Measurements from ENCODE around the gene ABCC6. TPM values are rescaled to one million over a fixed set of nuclear protein-coding genes. Genes with fewer than 3 reads are reported as not detected.
A peak's percentile ranks its signal among the peaks of the same experiment; 100 is the strongest.
"Not testable (repeated sequence)": the region's sequence is repeated elsewhere in the genome, so short reads cannot be mapped to it uniquely, and the experiment has no call there.

Gene ABCC6
- total and polyA plus RNA-seq, 4 donors: 50.6 to 162 (median 95.9) TPM

GRCh38 chr16:16148755-16149154, 74.5 kb downstream of the ABCC6 start:
- TF ChIP-seq MAX (IDR thresholded peaks at IDR 0.05): peak; percentile 26
- no peak for TF ChIP-seq YY1 (IDR thresholded peaks at IDR 0.05)
- no peak for TF ChIP-seq CTCF (IDR thresholded peaks at IDR 0.05; ENCODE audit: low read depth, low read length, missing input control)
- no peak for TF ChIP-seq HNF4G (IDR thresholded peaks at IDR 0.05)
- peak; percentile 31 to 67 for TF ChIP-seq HNF4A (conservative IDR thresholded peaks at IDR 0.05)
- no peak for TF ChIP-seq RAD21 (IDR thresholded peaks at IDR 0.05)
- peak in 1 of 2 donors; percentile 51 for TF ChIP-seq RXRA (IDR thresholded peaks at IDR 0.05)
- no peak for TF ChIP-seq FOXA1 (IDR thresholded peaks at IDR 0.05)
- TF ChIP-seq SP1 (IDR thresholded peaks at IDR 0.05): peak; percentile 10
- peaks cover 19 to 58% (median 49%) of the 10 kb centered on the region in 4 donors for H3K4me1 ChIP-seq (ENCODE audit: control insufficient read depth in 4 of 4, insufficient read depth in 4 of 4, low read length in 3 of 4)
- no peaks in the 10 kb centered on the region for H3K9me3 ChIP-seq (ENCODE audit: control insufficient read depth in 4 of 4, low read length in 3 of 4)
- H3K4me3 ChIP-seq (ENCODE audit: low read depth in 1 of 3, low read length in 3 of 3): no peak overlapping the region
- no peaks in the 10 kb centered on the region for H3K27me3 ChIP-seq (ENCODE audit: control insufficient read depth in 4 of 4, insufficient read depth in 4 of 4, low read length in 3 of 4)
- no peak overlapping the region for H3K27ac ChIP-seq (ENCODE audit: low read depth in 1 of 2, low read length in 2 of 2)
- no peak overlapping the region for H3K9ac ChIP-seq (ENCODE audit: low read depth in 1 of 2, low read length in 2 of 2)
- DNase-seq (ENCODE audit: low spot score): no peak
- 38% methylated on average over 9 of the region's 9 CpGs for WGBS
- peaks cover 0 to 9% (median 1%) of the 10 kb centered on the region in 4 donors for H3K36me3 ChIP-seq (ENCODE audit: control insufficient read depth in 4 of 4, insufficient read depth in 3 of 4, low read depth in 1 of 4, low read length in 3 of 4)

GRCh38 chr16:16148000-16148599, 75.2 kb downstream of the ABCC6 start:
- not testable (repeated sequence) for H3K27me3 ChIP-seq (ENCODE audit: control insufficient read depth in 4 of 4, insufficient read depth in 4 of 4, low read length in 3 of 4); H3K9ac ChIP-seq (ENCODE audit: low read depth in 1 of 2, low read length in 2 of 2); H3K27ac ChIP-seq (ENCODE audit: low read depth in 1 of 2, low read length in 2 of 2); H3K36me3 ChIP-seq (ENCODE audit: control insufficient read depth in 4 of 4, insufficient read depth in 3 of 4, low read depth in 1 of 4, low read length in 3 of 4); H3K9me3 ChIP-seq (ENCODE audit: control insufficient read depth in 4 of 4, low read length in 3 of 4); DNase-seq (ENCODE audit: low spot score); H3K4me3 ChIP-seq (ENCODE audit: low read depth in 1 of 3, low read length in 3 of 3)
- H3K4me1 ChIP-seq (ENCODE audit: control insufficient read depth in 4 of 4, insufficient read depth in 4 of 4, low read length in 3 of 4): peaks cover 19 to 58% (median 49%) of the 10 kb centered on the region in 4 donors
- WGBS: 49% methylated on average over 15 of the region's 15 CpGs

GRCh38 chr16:16147316-16147999, 75.8 kb downstream of the ABCC6 start:
- Histone ChIP-seq H3K4me1 (ENCODE audit: control insufficient read depth in 4 of 4, insufficient read depth in 4 of 4, low read length in 3 of 4) (peaks cover 19 to 58% (median 49%) of the 10 kb centered on the region in 4 donors), H3K9ac (ENCODE audit: low read depth in 1 of 2, low read length in 2 of 2) (no peak overlapping the region), H3K27me3 (ENCODE audit: control insufficient read depth in 4 of 4, insufficient read depth in 4 of 4, low read length in 3 of 4) (no peaks in the 10 kb centered on the region), H3K27ac (ENCODE audit: low read depth in 1 of 2, low read length in 2 of 2) (no peak overlapping the region), H3K9me3 (ENCODE audit: control insufficient read depth in 4 of 4, low read length in 3 of 4) (no peaks in the 10 kb centered on the region), H3K4me3 (ENCODE audit: low read depth in 1 of 3, low read length in 3 of 3) (no peak overlapping the region), H3K36me3 (ENCODE audit: control insufficient read depth in 4 of 4, insufficient read depth in 3 of 4, low read depth in 1 of 4, low read length in 3 of 4) (peaks cover 0 to 4% (median 0%) of the 10 kb centered on the region in 4 donors)
- TF ChIP-seq FOXA1 (IDR thresholded peaks at IDR 0.05) (no peak), RAD21 (IDR thresholded peaks at IDR 0.05) (no peak)
- DNase-seq (ENCODE audit: low spot score): no peak
- WGBS: 56% methylated on average over 17 of the region's 17 CpGs
